ENCODE measurements around the gene WDR26.

Gene WDR26

DNA sequence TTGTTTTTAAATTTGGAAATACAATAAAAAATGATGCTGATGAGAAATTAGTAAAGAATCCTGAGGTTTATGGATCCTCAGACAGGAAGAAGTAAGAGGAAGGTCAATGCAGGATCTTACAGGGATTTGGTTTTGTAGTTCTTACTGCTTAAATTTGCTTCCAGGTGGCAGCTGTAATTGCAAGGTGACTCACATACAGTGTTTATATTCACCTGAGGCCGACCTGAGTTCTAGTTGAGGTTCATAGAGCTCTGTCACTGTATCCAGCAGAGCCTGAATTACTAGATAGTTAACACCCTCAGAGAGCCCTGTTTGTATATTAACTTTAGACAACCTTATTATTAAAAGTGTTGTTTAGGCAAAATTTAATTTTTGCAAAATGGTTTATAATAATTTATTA lies 1.4 kb upstream of the WDR26 start:
- in situ Hi-C loops (cut with HindIII; ENCODE audit: low sequenced_read_pairs): no loop called here
- no peak for TF ChIP-seq CTCF (IDR thresholded peaks at IDR 0.05; ENCODE audit: low read depth, low read length)
- no peak for DNase-seq (ENCODE audit: low read depth, low spot score)
- no peak overlapping the region for H3K4me3 ChIP-seq (ENCODE audit: low read depth, low read length)

- TF ChIP-seq CTCF (IDR thresholded peaks at IDR 0.05; ENCODE audit: low read depth, low read length): no peak
- in situ Hi-C loops (cut with HindIII; ENCODE audit: low sequenced_read_pairs): no loop called here
- peak; percentile 36 for DNase-seq (ENCODE audit: low read depth, low spot score)
- H3K4me3 ChIP-seq (ENCODE audit: low read depth, low read length): peak overlapping the region; percentile 87
These were observed 744 bp upstream of the WDR26 start for GRCh38 chr1:224435318-224435763.

GRCh38 chr1:224433701-224434672 lies 610 bp downstream of the WDR26 start:
- TF ChIP-seq CTCF (IDR thresholded peaks at IDR 0.05; ENCODE audit: low read depth, low read length): no peak
- peak overlapping the region; percentile 87 for H3K4me3 ChIP-seq (ENCODE audit: low read depth, low read length)
- in situ Hi-C loops (cut with HindIII; ENCODE audit: low sequenced_read_pairs): no loop called here
- no peak for DNase-seq (ENCODE audit: low read depth, low spot score)

GRCh38 chr1:224433041-224433691 lies 1.4 kb downstream of the WDR26 start:
- peak overlapping the region; percentile 87 for H3K4me3 ChIP-seq (ENCODE audit: low read depth, low read length)
- in situ Hi-C loops (cut with HindIII; ENCODE audit: low sequenced_read_pairs): no loop called here
- no peak for TF ChIP-seq CTCF (IDR thresholded peaks at IDR 0.05; ENCODE audit: low read depth, low read length)
- peak; percentile 10 for DNase-seq (ENCODE audit: low read depth, low spot score)

DNA sequence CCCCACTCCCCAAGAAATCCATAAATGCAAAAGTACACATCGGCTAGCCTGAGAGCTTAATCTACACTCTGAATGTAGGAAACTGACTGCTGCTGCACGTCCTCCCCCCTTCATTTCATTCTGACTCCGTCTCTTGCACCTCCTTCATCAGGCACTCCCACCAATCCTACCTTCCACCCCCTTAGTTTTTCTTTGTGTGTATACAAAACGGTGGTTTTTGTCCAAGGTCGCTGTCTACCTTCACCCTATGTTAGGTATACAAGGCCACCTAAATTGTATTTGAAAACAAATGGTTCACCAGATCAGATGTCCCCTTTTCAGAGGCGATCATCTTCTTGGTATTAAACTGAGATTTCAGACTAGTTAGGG lies 1.9 kb downstream of the WDR26 start:
- DNase-seq (ENCODE audit: low read depth, low spot score): peak; percentile 26
- H3K4me3 ChIP-seq (ENCODE audit: low read depth, low read length): peak overlapping the region; percentile 87
- no peak for TF ChIP-seq CTCF (IDR thresholded peaks at IDR 0.05; ENCODE audit: low read depth, low read length)
- in situ Hi-C loops (cut with HindIII; ENCODE audit: low sequenced_read_pairs): no loop called here

GRCh38 chr1:224432146-224432545 lies 2.5 kb downstream of the WDR26 start:
- TF ChIP-seq CTCF (IDR thresholded peaks at IDR 0.05; ENCODE audit: low read depth, low read length): no peak
- DNase-seq (ENCODE audit: low read depth, low spot score): peak; percentile 25
- H3K4me3 ChIP-seq (ENCODE audit: low read depth, low read length): peak overlapping the region; percentile 87
- in situ Hi-C loops (cut with HindIII; ENCODE audit: low sequenced_read_pairs): no loop called here
